ENCODE results near the gene MED15.
"Not testable (repeated sequence)": the region's sequence is repeated elsewhere in the genome, so short reads cannot be mapped to it uniquely, and the experiment has no call there.

Gene MED15

DNA sequence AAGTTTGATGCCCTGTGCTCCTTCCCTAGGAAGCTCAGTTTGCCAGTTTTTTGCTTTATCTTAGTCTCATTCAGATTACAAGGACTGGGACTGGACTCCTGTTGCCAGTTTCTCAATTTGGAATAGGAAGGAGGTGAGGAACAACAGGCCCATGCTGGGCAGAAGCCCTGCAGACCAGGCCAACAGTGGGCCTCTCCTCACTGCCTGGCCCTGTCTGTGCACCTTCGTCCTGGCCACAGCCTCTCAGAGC is 23.7 kb downstream of the MED15 start:
- in situ Hi-C loops (cut with MboI; ENCODE audit: low sequenced_read_pairs): no loop called here

GRCh38 chr22:20531404-20532201 is 24.2 kb downstream of the MED15 start:
- in situ Hi-C loops (cut with MboI; ENCODE audit: low sequenced_read_pairs): no loop called here

GRCh38 chr22:20532256-20532993 is 25.0 kb downstream of the MED15 start:
- in situ Hi-C loops (cut with MboI; ENCODE audit: low sequenced_read_pairs): no loop called here

- in situ Hi-C loops (cut with MboI; ENCODE audit: low sequenced_read_pairs): no loop called here
These were observed 25.9 kb downstream of the MED15 start for GRCh38 chr22:20533095-20533878.

GRCh38 chr22:20533879-20534265 is 26.5 kb downstream of the MED15 start:
- in situ Hi-C loops (cut with MboI; ENCODE audit: low sequenced_read_pairs): no loop called here

DNA sequence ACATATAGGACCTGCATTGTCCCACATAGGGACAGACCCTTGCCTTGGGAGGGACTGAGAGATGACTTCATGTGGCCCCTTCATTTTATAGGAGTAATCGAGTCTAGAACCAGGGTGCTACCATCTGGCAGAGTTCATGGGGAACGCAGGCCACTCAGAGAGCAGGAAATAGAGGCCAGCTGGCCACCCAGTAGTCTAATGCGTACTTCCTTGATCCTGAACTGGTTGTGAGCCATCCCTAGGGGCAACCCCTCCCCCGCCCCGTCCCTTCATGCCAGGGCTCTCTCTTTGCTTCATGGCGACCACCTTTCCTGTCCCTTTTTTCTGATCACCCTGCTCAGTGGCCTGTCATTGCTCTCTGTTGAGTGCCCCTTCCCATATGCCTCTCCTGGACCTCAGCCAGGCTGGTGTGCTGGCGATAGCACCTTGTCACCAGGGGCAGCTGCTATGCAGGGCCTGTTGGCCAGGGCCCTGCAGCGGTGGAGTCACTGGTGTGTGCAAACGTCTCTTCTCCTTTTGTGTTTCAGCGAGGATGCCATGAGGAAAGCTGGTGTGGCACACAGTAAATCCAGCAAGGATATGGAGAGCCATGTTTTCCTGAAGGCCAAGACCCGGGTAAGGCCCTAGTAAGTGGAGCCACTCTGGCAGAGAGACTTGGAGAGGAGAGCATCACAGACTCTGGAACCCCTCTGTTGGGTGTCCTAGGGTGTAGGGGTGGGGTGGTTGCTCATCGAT is 29.3 kb downstream of the MED15 start:
- in situ Hi-C loops (cut with MboI; ENCODE audit: low sequenced_read_pairs): no loop called here

DNA sequence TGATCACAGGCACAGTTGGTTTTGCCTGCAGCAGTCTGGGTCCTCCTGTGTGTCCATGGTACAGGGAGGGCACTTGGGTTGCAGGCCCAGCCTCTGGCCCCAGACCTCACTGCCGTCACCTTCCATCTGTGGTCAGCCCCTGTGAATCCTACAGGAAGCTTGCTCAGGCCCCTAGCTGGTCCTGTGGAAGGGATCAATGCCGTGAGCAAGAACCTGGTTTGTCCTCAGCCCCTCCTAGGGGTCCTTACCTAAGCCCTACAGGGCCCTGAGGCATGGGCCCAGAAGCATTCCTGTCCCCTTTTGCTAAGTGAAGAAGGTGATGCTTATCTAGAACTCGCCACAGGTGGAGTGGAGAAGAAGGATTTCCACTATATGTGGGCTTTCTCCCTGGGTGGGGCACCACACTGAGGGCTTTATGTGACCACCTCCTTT is 29.9 kb downstream of the MED15 start:
- in situ Hi-C loops (cut with MboI; ENCODE audit: low sequenced_read_pairs): no loop called here

DNA sequence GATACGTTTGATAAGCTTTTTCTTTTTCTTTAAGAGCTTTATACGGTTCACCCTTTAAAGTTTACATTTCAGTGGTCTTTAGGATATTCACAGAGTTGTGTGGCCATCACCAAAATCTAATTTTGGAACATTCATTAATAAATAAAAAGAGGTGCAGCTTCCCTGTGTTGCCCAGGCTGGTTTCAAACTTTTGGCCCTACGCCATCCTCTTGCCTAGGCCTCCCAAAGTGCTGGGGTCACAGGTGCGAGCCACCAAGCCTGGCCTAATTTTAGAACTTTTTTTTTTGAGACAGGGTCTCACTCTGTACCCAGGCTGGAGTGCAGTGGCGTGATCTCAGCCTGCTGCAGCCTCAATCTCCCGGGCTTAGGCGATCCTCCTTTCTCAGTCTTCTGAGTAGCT is 30.6 kb downstream of the MED15 start:
- in situ Hi-C loops (cut with MboI; ENCODE audit: low sequenced_read_pairs): no loop called here

GRCh38 chr22:20538875-20539274 is 31.5 kb downstream of the MED15 start:
- in situ Hi-C loops (cut with MboI; ENCODE audit: low sequenced_read_pairs): not testable (repeated sequence)

- in situ Hi-C loops (cut with MboI; ENCODE audit: low sequenced_read_pairs): no loop called here
These were observed 34.6 kb downstream of the MED15 start for GRCh38 chr22:20542055-20542454.

DNA sequence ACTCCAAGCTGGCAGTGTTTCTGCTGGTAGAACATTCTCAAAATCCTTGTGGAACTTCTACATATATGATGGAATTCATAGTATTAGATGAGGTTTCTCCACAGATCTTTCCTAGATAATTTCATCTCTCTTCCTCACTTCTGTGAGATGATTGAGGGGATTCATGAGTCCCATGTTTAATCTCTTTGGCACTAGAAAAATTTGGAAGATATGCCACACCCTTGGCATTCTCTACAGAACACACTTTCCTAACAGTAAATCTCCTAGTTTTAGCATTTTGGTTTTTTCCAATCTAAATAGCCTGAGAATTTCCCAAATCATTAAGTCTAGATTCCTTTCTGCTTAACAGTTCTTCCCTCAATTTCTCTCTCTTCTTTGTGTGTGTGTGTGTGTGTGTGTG is 35.3 kb downstream of the MED15 start:
- in situ Hi-C loops (cut with MboI; ENCODE audit: low sequenced_read_pairs): no loop called here

GRCh38 chr22:20545318-20545634 is 37.9 kb downstream of the MED15 start:
- in situ Hi-C loops (cut with MboI; ENCODE audit: low sequenced_read_pairs): not testable (repeated sequence)

DNA sequence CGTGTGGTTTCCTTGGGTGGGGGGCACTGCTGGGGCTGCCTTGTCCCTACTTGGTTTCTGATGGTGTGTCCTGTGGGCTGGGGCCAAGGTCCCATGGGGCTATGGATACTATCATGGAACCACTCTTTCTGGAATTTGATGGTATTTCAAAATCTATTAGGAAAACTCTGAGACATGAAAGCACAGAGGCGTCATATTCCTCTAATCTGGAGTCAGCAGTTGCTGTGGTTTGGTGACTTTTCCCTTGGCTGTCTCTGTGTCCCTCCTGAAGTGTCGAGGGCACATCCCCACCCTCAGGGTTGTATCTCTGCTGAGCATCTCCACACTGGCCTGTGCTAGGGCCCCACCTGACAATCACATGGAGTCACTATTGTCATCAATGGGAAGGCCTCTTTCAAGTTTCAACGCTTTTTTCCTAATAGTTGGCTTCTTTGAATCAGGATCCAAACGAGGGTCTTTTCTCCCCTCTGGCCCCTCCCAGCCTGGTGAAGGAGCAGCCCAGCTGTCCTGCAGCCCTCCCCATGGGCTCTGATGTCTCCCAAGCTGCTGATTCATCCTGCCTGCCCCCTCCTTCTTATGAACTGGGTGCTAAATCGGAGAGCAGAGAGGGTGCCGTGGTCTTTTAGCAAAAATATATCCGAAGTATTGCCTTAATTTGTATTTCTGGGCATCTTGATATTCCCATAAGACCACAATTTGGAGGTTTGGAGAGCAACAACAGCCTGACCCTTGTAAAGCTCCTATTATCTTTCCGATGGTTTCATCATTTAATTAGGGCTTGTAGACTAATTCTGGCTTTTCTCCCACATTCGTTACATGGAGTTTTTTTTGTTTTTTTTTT is 38.5 kb downstream of the MED15 start:
- in situ Hi-C loops (cut with MboI; ENCODE audit: low sequenced_read_pairs): no loop called here

DNA sequence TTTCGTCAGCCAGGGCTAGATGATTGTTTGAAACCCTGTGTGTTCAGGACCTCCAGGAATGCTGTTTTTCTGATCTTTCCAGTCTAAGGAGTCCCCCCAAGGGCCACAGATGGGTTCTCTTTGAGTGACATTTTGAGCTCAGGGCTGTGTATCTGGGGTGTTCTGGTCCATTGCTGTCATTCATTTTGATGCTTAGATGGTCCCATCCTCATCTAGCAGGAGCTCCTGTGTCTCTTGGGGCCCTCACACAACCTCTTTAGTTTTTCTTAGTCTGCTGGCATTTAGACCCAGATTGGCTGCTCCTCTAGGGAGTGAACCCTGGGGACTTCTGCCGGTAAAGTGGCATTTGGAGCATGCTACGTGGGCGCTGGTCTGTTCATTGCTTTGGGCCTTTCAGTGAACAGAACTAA is 39.1 kb downstream of the MED15 start:
- in situ Hi-C loops (cut with MboI; ENCODE audit: low sequenced_read_pairs): no loop called here

- in situ Hi-C loops (cut with MboI; ENCODE audit: low sequenced_read_pairs): no loop called here
These were observed 39.6 kb downstream of the MED15 start for GRCh38 chr22:20547029-20547428.

DNA sequence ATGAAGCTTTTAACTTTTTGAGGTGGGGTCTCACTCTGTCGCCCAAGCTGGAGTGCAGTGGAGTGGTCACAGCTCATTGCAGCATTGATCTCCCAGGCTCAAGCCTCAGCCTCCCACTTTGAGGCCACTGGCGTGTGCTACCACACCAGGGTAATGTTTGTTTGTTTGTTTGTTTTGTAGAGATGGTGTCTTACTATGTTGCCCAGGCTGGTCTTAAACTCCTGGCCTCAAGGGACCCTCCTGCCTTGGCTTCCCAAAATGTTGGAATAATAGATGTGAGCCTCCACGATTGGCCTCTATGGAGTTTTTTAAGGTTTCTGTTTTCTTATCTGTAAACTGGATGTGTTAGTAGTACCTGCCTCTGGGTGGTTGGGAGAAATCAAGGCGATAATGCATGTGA is 41.4 kb downstream of the MED15 start:
- in situ Hi-C loops (cut with MboI; ENCODE audit: low sequenced_read_pairs): no loop called here

GRCh38 chr22:20549232-20549841 is 41.9 kb downstream of the MED15 start:
- in situ Hi-C loops (cut with MboI; ENCODE audit: low sequenced_read_pairs): no loop called here

GRCh38 chr22:20550057-20550817 is 42.8 kb downstream of the MED15 start:
- in situ Hi-C loops (cut with MboI; ENCODE audit: low sequenced_read_pairs): no loop called here

Data from HL-60/S4 treated with retinoic acid at 250 ng/mL for 4 days and 3 days (cell line).